Sigmoid colon (tissue), 4 donors: ENCODE results near the gene LIPG.

Source experiments
- CTCF ChIP-seq, 4 experiments: fragments of 450-650 bp in 3 of 4; fragments of 200-600 bp in 1 of 4; IDR thresholded peaks; one replicate each; pipeline ENCODE4 v1.5.1; 2016 to 2019; ENCODE audit warnings: antibody characterized with exemption in 4 of 4, mild to moderate bottlenecking in 3 of 4, moderate library complexity in 2 of 4
- EP300 ChIP-seq, 4 donors: sonication (generic); formaldehyde crosslinking; IDR thresholded peaks; one replicate each; pipeline ENCODE4 v1.6.1; 2017; ENCODE audit warnings: antibody characterized with exemption in 4 of 4
- POLR2A ChIP-seq, 2 donors: fragments of 450-650 bp; IDR thresholded peaks; one replicate each; pipeline ENCODE4 v1.6.1; 2016; ENCODE audit warnings: antibody characterized with exemption in 2 of 2, mild to moderate bottlenecking in 2 of 2, moderate library complexity in 2 of 2
- POLR2AphosphoS5 ChIP-seq, 4 donors: sonication (generic); formaldehyde crosslinking; IDR thresholded peaks; one replicate each; pipeline ENCODE4 v1.6.1; 2017; ENCODE audit warnings: antibody characterized with exemption in 4 of 4

GRCh38 chr18:49565101-49565500 lies 3.2 kb downstream of the LIPG start:
- TF ChIP-seq CTCF (IDR thresholded peaks at IDR 0.05) (no peak), POLR2AphosphoS5 (IDR thresholded peaks at IDR 0.05) (no peak), EP300 (IDR thresholded peaks at IDR 0.05) (no peak), POLR2A (IDR thresholded peaks at IDR 0.05) (no peak)
